SK-N-SH treated with all-trans-retinoic acid at 6 μM for 48 hours (cell line): ENCODE results near the gene CLEC12A.

Experiments used
- ATAC-seq: fragments of 200-7000 bp; cut with Tn5 transposase; 3 replicates; pipeline ENCODE4 v1.9.1; 2020; ENCODE audit warnings: mild to moderate bottlenecking, moderate library complexity
- ARNTL ChIP-seq: fragments of 450-650 bp; formaldehyde crosslinking; IDR thresholded peaks from 2 replicates; pipeline ENCODE4 v1.5.0; 2020; ENCODE audit warnings: low read depth, mild to moderate bottlenecking, moderate library complexity, borderline replicate concordance
- BACH2 ChIP-seq: fragments of 250-450 bp; sonication (Bioruptor Pico); IDR thresholded peaks from 2 replicates; pipeline ENCODE4 v1.9.0; 2021; ENCODE audit warnings: mild to moderate bottlenecking, borderline replicate concordance
- CSDC2 ChIP-seq: fragments of 250-450 bp; sonication (Bioruptor Pico); IDR thresholded peaks from 2 replicates; pipeline ENCODE4 v1.5.0; 2020; ENCODE audit warnings: mild to moderate bottlenecking, moderate library complexity
- ESRRG ChIP-seq: fragments of 250-450 bp; sonication (Bioruptor Pico); IDR thresholded peaks from 2 replicates; pipeline ENCODE4 v1.6.1; 2021; ENCODE audit warnings: mild to moderate bottlenecking
- GLIS3 ChIP-seq: fragments of 250-450 bp; sonication (Bioruptor Pico); IDR thresholded peaks from 2 replicates; pipeline ENCODE4 v1.5.0; 2020; ENCODE audit warnings: mild to moderate bottlenecking, moderate library complexity
- OSR1 ChIP-seq: fragments of 250-450 bp; sonication (Bioruptor Pico); IDR thresholded peaks from 2 replicates; pipeline ENCODE4 v1.8.0; 2022; ENCODE audit warnings: moderate library complexity, mild to moderate bottlenecking, inconsistent platforms
- PPARA ChIP-seq: fragments of 250-450 bp; sonication (Bioruptor Pico); IDR thresholded peaks from 2 replicates; pipeline ENCODE4 v1.5.0; 2020; ENCODE audit warnings: mild to moderate bottlenecking, borderline replicate concordance
- RARB ChIP-seq: fragments of 250-450 bp; sonication (Bioruptor Pico); IDR thresholded peaks from 2 replicates; pipeline ENCODE4 v1.8.0; 2021; ENCODE audit warnings: mild to moderate bottlenecking, moderate library complexity
- SNAI2 ChIP-seq: fragments of 250-450 bp; sonication (Bioruptor Pico); IDR thresholded peaks from 2 replicates; pipeline ENCODE4 v1.5.0; 2020; ENCODE audit warnings: mild to moderate bottlenecking, moderate library complexity
- TCF4 ChIP-seq: fragments of 250-450 bp; sonication (Bioruptor Pico); IDR thresholded peaks from 2 replicates; pipeline ENCODE4 v1.8.0; 2021; ENCODE audit warnings: mild to moderate bottlenecking, moderate library complexity, borderline replicate concordance
- ZC3H10 ChIP-seq: fragments of 250-450 bp; sonication (Bioruptor Pico); IDR thresholded peaks from 2 replicates; pipeline ENCODE4 v1.5.1; 2021; ENCODE audit warnings: mild to moderate bottlenecking, moderate library complexity
- ZFP3 ChIP-seq: fragments of 250-450 bp; sonication (Bioruptor Pico); IDR thresholded peaks from 2 replicates; pipeline ENCODE4 v1.5.0; 2020; ENCODE audit warnings: mild to moderate bottlenecking, moderate library complexity
- ZFP30 ChIP-seq: fragments of 450-650 bp; formaldehyde crosslinking; IDR thresholded peaks from 2 replicates; pipeline ENCODE4 v1.5.0; 2022; ENCODE audit warnings: mild to moderate bottlenecking, moderate library complexity
- ZNF70 ChIP-seq: fragments of 450-650 bp; formaldehyde crosslinking; IDR thresholded peaks from 2 replicates; pipeline ENCODE4 v1.5.0; 2020; ENCODE audit warnings: mild to moderate bottlenecking, moderate library complexity
- ZNF8 ChIP-seq: fragments of 450-650 bp; formaldehyde crosslinking; IDR thresholded peaks from 2 replicates; pipeline ENCODE4 v1.5.0; 2020; ENCODE audit warnings: mild to moderate bottlenecking, moderate library complexity
- TF ChIP-seq, protein P1 (sequence below): fragments of 250-450 bp; sonication (Bioruptor Pico); IDR thresholded peaks from 2 replicates; pipeline ENCODE4 v1.5.1; 2020; ENCODE audit warnings: low read depth, mild to moderate bottlenecking, moderate library complexity
- TF ChIP-seq, protein P2 (sequence below): fragments of 250-450 bp; sonication (Bioruptor Pico); IDR thresholded peaks from 2 replicates; pipeline ENCODE4 v1.8.0; 2021; ENCODE audit warnings: low read depth, mild to moderate bottlenecking, moderate library complexity, borderline replicate concordance
- TF ChIP-seq, protein P3 (sequence below): fragments of 250-450 bp; sonication (Bioruptor Pico); IDR thresholded peaks from 2 replicates; pipeline ENCODE4 v1.5.1; 2021; ENCODE audit warnings: mild to moderate bottlenecking, moderate library complexity
- TF ChIP-seq, protein P4 (sequence below): fragments of 250-450 bp; sonication (Bioruptor Pico); IDR thresholded peaks from 2 replicates; pipeline ENCODE4 v1.8.0; 2020; ENCODE audit warnings: mild to moderate bottlenecking, moderate library complexity, borderline replicate concordance
- TF ChIP-seq, protein P5 (sequence below): fragments of 250-450 bp; sonication (Bioruptor Pico); IDR thresholded peaks from 2 replicates; pipeline ENCODE4 v1.5.0; 2020; ENCODE audit warnings: mild to moderate bottlenecking, moderate library complexity

CLEC12A gene

DNA sequence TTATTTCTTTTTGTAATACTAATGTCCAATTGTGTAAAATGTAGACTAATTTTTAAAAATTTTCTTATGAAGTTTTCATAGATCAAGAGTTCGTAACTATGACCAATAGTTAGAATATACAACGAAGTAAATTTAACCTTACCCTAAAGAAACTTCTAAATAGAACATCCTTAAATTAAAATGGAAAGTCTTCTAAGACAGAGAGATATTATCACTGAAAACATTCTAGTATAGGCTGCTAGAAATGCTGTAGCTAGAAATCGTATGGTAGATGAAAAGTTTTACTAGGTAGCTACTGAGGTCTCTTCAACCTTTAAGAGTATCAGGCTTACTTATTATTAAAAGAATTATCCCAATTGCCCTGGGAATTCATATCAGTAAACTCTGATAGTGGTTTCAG is 40.0 kb upstream of the CLEC12A start (continued):
- TF ChIP-seq, protein P1, sequence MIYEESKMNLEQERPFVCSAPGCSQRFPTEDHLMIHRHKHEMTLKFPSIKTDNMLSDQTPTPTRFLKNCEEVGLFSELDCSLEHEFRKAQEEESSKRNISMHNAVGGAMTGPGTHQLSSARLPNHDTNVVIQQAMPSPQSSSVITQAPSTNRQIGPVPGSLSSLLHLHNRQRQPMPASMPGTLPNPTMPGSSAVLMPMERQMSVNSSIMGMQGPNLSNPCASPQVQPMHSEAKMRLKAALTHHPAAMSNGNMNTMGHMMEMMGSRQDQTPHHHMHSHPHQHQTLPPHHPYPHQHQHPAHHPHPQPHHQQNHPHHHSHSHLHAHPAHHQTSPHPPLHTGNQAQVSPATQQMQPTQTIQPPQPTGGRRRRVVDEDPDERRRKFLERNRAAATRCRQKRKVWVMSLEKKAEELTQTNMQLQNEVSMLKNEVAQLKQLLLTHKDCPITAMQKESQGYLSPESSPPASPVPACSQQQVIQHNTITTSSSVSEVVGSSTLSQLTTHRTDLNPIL (CRISPR knock-in tag): no peak
- TF ChIP-seq, protein P2, sequence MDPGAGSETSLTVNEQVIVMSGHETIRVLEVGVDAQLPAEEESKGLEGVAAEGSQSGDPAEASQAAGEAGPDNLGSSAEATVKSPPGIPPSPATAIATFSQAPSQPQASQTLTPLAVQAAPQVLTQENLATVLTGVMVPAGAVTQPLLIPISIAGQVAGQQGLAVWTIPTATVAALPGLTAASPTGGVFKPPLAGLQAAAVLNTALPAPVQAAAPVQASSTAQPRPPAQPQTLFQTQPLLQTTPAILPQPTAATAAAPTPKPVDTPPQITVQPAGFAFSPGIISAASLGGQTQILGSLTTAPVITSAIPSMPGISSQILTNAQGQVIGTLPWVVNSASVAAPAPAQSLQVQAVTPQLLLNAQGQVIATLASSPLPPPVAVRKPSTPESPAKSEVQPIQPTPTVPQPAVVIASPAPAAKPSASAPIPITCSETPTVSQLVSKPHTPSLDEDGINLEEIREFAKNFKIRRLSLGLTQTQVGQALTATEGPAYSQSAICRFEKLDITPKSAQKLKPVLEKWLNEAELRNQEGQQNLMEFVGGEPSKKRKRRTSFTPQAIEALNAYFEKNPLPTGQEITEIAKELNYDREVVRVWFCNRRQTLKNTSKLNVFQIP: no peak
- TF ChIP-seq TCF4: no peak
- TF ChIP-seq OSR1: no peak
- no peak for TF ChIP-seq CSDC2 (CRISPR knock-in tag)
- no peak for TF ChIP-seq BACH2
- no peak for TF ChIP-seq ZFP30 (CRISPR knock-in tag)
- TF ChIP-seq ZFP3: no peak
- TF ChIP-seq, protein P3, sequence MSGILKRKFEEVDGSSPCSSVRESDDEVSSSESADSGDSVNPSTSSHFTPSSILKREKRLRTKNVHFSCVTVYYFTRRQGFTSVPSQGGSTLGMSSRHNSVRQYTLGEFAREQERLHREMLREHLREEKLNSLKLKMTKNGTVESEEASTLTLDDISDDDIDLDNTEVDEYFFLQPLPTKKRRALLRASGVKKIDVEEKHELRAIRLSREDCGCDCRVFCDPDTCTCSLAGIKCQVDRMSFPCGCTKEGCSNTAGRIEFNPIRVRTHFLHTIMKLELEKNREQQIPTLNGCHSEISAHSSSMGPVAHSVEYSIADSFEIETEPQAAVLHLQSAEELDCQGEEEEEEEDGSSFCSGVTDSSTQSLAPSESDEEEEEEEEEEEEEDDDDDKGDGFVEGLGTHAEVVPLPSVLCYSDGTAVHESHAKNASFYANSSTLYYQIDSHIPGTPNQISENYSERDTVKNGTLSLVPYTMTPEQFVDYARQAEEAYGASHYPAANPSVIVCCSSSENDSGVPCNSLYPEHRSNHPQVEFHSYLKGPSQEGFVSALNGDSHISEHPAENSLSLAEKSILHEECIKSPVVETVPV (CRISPR knock-in tag): no peak
- TF ChIP-seq RARB (CRISPR knock-in tag): no peak

DNA sequence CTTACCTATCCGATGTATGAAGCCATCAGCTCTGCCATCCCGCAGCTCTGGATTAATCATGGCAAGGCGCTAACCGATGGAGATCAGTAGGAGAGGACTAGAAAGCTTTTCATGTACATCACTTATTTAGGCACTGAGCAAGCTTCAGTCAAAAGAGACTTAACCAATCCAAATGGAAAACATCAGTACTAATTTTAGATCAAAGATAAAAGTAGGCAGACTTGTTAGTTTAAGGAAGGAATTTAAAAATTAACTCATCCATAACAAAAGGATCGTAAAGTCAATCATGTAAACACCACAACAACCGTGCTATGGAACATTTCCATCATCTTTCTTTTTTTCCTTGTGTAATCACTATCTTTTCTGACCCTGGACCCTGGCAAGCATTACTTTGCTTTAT is 38.9 kb upstream of the CLEC12A start, which contains the start of gene CLEC2A:
TSS of gene CLEC2A (minus strand) at position 101 of the 400 bp plus-strand sequence. CDS start at position 60, 41 bp downstream.
- ATAC-seq: no peak
- TF ChIP-seq ZNF70 (CRISPR knock-in tag) (no peak), ZFP3 (no peak), PPARA (CRISPR knock-in tag) (no peak), ESRRG (CRISPR knock-in tag) (no peak), SNAI2 (no peak), BACH2 (no peak)
- TF ChIP-seq, protein P2: no peak

DNA sequence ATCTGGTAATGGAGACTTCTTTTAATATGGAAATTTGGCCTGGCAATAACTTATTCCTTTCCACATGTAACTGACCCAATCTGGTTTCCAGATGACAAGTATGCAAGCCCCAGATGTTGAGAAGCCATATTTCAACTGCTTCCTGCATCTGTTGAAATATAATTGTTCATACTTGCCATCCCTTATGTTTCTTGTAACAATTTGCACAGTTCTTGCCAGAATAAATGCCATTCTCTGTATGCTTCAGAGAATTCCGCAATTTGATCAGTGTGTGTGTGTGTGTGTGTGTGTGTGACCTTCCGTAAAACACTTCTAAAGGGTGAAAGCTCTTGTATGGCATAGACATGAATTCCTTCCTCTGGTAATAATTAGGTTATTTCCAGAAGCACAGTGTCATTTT is 37.3 kb upstream of the CLEC12A start:
- ATAC-seq: no peak
- TF ChIP-seq ZNF8 (CRISPR knock-in tag): no peak
- no peak for TF ChIP-seq TCF4
- TF ChIP-seq, protein P1 (CRISPR knock-in tag): no peak
- TF ChIP-seq, protein P3 (CRISPR knock-in tag): no peak
- no peak for TF ChIP-seq ESRRG (CRISPR knock-in tag)
- no peak for TF ChIP-seq OSR1
- no peak for TF ChIP-seq CSDC2 (CRISPR knock-in tag)
- no peak for TF ChIP-seq PPARA (CRISPR knock-in tag)
- TF ChIP-seq GLIS3 (CRISPR knock-in tag): no peak
- no peak for TF ChIP-seq ZFP3

DNA sequence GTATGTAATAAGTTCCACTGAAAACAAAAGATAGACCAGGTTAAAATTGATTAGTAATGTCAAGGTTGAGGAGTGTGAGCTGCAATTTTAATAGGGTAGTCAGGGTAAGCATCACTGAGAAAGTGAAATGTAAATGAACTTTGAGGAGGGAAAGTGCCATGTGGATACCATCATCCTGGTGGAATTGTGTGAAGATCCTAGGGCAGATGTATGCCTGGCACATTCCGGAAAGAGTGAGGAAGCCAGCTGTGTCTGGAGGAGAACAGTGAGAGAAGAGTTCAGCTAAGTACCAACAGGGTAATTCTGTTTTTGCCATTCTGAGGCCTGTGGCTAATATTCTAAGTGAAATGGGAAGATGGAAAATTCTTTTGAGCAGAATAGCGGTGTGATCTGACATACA is 36.2 kb upstream of the CLEC12A start:
- ATAC-seq: no peak

More for the DNA sequence above, 36.2 kb upstream of the CLEC12A start:
- TF ChIP-seq, protein P4, sequence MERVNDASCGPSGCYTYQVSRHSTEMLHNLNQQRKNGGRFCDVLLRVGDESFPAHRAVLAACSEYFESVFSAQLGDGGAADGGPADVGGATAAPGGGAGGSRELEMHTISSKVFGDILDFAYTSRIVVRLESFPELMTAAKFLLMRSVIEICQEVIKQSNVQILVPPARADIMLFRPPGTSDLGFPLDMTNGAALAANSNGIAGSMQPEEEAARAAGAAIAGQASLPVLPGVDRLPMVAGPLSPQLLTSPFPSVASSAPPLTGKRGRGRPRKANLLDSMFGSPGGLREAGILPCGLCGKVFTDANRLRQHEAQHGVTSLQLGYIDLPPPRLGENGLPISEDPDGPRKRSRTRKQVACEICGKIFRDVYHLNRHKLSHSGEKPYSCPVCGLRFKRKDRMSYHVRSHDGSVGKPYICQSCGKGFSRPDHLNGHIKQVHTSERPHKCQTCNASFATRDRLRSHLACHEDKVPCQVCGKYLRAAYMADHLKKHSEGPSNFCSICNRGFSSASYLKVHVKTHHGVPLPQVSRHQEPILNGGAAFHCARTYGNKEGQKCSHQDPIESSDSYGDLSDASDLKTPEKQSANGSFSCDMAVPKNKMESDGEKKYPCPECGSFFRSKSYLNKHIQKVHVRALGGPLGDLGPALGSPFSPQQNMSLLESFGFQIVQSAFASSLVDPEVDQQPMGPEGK (CRISPR knock-in tag): no peak
- TF ChIP-seq, protein P5, sequence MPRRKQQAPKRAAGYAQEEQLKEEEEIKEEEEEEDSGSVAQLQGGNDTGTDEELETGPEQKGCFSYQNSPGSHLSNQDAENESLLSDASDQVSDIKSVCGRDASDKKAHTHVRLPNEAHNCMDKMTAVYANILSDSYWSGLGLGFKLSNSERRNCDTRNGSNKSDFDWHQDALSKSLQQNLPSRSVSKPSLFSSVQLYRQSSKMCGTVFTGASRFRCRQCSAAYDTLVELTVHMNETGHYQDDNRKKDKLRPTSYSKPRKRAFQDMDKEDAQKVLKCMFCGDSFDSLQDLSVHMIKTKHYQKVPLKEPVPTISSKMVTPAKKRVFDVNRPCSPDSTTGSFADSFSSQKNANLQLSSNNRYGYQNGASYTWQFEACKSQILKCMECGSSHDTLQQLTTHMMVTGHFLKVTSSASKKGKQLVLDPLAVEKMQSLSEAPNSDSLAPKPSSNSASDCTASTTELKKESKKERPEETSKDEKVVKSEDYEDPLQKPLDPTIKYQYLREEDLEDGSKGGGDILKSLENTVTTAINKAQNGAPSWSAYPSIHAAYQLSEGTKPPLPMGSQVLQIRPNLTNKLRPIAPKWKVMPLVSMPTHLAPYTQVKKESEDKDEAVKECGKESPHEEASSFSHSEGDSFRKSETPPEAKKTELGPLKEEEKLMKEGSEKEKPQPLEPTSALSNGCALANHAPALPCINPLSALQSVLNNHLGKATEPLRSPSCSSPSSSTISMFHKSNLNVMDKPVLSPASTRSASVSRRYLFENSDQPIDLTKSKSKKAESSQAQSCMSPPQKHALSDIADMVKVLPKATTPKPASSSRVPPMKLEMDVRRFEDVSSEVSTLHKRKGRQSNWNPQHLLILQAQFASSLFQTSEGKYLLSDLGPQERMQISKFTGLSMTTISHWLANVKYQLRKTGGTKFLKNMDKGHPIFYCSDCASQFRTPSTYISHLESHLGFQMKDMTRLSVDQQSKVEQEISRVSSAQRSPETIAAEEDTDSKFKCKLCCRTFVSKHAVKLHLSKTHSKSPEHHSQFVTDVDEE (CRISPR knock-in tag): no peak
- TF ChIP-seq ZC3H10 (CRISPR knock-in tag) (no peak), ARNTL (CRISPR knock-in tag) (no peak), GLIS3 (CRISPR knock-in tag) (no peak), ZNF70 (CRISPR knock-in tag) (no peak)
- TF ChIP-seq, all 23 proteins: peak for 0
